Activated T-helper 9 cell treated with anti-CD3 and anti-CD28 coated beads, Interleukin-2, amount 50 U/mL, for 16 hours (primary cell): ENCODE data around the gene BTBD17.

Source experiments
- DNase-seq: peaks from one replicate; pipeline ENCODE4 v3.0.0-alpha.2; 2020; ENCODE audit warnings: low read depth

Gene BTBD17

GRCh38 chr17:74358697-74359096 is 3.0 kb downstream of the BTBD17 start:
- no peak for DNase-seq

GRCh38 chr17:74357466-74357809 is 4.2 kb downstream of the BTBD17 start:
- no peak for DNase-seq

GRCh38 chr17:74356646-74357465 is 4.8 kb downstream of the BTBD17 start:
- no peak for DNase-seq

- no peak for DNase-seq
Measured at GRCh38 chr17:74355065-74355464, 6.6 kb downstream of the BTBD17 start.

GRCh38 chr17:74354561-74354960 is 7.1 kb downstream of the BTBD17 start:
- no peak for DNase-seq

GRCh38 chr17:74354123-74354522 is 7.5 kb downstream of the BTBD17 start:
- peak; percentile 21 for DNase-seq

- no peak for DNase-seq
Measured at GRCh38 chr17:74353446-74354060, 8.1 kb downstream of the BTBD17 start.

- DNase-seq: no peak
Measured at GRCh38 chr17:74351552-74352210, 10.0 kb downstream of the BTBD17 start.

- no peak for DNase-seq
Measured at GRCh38 chr17:74350486-74350885, 11.2 kb downstream of the BTBD17 start.

- DNase-seq: no peak
Measured at GRCh38 chr17:74349120-74349519, 12.5 kb downstream of the BTBD17 start.

GRCh38 chr17:74347646-74348045 is 14.0 kb downstream of the BTBD17 start:
- no peak for DNase-seq

GRCh38 chr17:74345433-74346241 is 16.0 kb downstream of the BTBD17 start:
- DNase-seq: no peak

- no peak for DNase-seq
Measured at GRCh38 chr17:74344658-74345057, 17.0 kb downstream of the BTBD17 start.

- DNase-seq: no peak
Measured at GRCh38 chr17:74343526-74344284, 18.0 kb downstream of the BTBD17 start.

- DNase-seq: no peak
Measured at GRCh38 chr17:74343121-74343520, 18.5 kb downstream of the BTBD17 start.

- DNase-seq: no peak
Measured at GRCh38 chr17:74342224-74342623, 19.4 kb downstream of the BTBD17 start.

- no peak for DNase-seq
Measured at GRCh38 chr17:74340470-74341023, 21.1 kb downstream of the BTBD17 start.

- no peak for DNase-seq
Measured at GRCh38 chr17:74339537-74340195, 22.0 kb downstream of the BTBD17 start.

- DNase-seq: no peak
Measured at GRCh38 chr17:74337834-74338500, 23.7 kb downstream of the BTBD17 start.

- no peak for DNase-seq
Measured at GRCh38 chr17:74336307-74336706, 25.4 kb downstream of the BTBD17 start.
